ENCODE measurements around the gene RAB8A.
"Not testable (repeated sequence)": the region's sequence is repeated elsewhere in the genome, so short reads cannot be mapped to it uniquely, and the experiment has no call there.

The RAB8A gene

DNA sequence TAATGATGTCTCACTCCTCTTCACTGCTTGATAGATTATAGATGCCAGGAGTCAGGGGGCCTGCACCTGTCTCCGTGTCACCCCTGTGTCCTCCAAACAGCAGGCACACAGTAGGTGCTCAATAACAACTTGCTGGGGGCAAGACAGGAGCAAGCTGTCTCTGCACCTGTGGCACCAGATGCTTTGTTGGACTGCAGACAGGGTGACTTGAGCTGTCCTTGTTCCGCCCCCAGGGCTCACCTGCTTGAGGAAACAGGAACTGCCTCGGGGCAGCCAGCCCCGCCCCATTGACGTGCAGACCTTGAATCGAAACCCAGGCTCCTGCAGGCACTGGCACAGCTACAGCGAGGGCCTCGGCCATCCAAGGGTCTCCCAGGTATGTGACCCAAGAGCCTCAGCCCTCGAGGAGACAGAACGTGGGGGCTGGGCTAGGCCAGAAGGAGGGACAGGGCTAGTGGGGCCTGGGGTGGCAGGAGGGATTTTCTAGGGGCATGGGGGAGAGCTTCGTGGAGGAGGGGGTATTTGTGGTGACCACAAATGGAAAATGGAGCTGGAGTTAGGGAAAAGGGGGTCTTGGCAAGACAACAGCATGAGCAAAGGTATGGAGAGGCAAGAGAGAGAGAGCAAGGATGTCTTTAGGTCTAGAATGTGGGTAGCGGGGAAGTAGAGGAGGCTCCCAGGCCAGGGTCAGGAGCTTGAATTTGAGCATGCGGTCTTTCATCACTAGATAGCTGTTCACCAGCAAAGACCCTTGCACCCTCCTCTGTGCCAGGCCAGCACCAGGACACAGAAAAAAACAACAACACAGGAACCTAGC, 31.9 kb downstream of the RAB8A start, which contains the start of gene HSH2D:
Gene HSH2D, plus strand, starts transcription at position 287 of the 817 bp plus-strand sequence. CDS start 5,066 bp downstream, outside the sequence.
- DNase-seq: no peak

DNA sequence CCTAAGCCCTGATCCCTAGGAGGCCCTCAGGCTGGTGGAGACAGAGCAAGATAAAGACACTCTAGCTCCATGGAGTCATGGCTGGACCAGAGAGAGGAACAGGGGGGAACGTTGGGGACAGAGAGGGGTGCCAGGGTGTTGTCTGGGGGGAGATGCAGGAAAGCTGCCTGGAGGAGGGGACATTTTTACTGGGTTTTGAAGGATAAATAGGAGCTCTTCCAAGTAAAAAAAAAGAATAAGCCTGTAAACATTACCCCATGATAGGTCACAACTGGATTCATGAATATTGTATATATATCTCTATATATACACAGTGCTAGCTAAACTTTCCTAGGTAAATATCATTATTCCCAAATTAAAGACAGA, 32.5 kb downstream of the RAB8A start:
- DNase-seq: no peak

GRCh38 chr19:16146112-16146511, 34.4 kb downstream of the RAB8A start:
- DNase-seq: no peak

DNA sequence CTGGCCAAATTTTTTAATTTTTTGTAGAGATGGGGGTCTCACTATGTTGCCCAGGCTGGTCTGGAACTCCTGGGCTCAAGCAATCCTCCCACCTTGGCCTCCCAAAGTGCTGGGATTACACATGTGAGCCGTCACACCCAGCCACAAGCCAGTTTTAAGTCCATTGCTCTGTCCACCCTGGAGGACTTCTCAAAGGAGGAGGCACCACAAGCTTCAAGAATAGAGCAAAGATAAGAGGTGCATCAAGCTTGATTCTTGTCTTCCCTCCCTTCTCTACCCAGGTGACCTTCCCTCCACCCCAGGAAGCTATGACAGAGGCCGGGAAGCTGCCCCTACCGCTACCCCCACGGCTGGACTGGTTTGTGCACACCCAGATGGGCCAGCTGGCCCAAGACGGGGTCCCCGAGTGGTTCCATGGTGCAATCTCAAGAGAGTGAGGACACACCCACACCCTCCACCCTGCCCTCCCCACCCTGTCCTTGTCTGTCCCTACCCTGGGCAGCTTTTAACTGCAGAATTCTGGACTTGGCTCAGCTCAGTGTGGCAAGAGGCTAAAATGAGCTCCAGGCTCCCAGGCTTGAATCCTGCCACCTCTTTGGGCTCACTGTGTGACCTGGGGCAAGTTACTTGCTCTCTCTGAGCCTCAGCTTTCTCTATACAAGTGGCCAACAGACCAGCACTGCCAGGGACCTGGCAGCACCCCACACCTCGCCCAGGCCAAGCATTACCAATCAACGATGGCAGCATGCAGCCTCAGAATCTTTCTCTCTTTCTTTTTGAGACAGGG, 36.9 kb downstream of the RAB8A start:
- no peak for DNase-seq

DNA sequence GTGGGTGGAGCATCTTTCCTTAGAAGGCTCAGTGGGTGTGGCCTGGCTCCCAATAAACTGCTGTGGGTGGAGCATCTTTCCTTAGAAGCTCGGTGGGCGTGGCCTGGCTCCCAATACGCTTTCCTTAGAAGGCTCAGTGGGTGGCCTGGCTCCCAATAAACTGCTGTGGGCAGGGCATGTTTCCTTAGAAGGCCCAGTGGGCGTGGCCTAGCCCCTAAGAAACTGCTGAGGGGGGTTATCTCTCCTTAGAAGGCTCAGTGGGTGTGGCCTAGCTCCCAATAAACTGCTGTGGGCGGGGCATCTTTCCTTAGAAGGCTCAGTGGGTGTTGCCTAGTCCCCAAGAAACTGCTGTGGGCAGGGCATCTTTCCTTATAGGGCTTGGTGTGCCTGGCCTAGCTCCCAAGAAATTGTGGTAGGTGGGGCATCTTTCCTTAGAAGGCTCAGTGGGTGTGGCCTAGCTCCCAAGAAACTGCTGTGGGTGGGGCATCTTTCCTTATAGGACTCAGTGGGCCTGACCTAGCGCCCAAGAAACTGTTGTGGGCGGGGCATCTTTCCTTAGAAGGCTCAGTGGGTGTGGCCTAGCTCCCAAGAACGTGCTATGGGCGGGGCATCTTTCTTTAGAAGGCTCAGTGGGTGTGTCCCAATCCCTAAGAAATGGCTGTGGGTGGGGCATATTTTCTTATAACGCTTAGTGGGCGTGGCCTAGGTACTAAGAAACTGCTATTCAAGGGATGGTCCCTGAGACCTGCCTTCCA, 42.1 kb downstream of the RAB8A start:
- DNase-seq: no peak

- DNase-seq: no peak
These were observed 42.9 kb downstream of the RAB8A start for GRCh38 chr19:16154557-16154956.

- DNase-seq: no peak
These were observed 43.4 kb downstream of the RAB8A start for GRCh38 chr19:16155128-16155527.

- no peak for DNase-seq
These were observed 45.2 kb downstream of the RAB8A start for GRCh38 chr19:16156904-16157303.

DNA sequence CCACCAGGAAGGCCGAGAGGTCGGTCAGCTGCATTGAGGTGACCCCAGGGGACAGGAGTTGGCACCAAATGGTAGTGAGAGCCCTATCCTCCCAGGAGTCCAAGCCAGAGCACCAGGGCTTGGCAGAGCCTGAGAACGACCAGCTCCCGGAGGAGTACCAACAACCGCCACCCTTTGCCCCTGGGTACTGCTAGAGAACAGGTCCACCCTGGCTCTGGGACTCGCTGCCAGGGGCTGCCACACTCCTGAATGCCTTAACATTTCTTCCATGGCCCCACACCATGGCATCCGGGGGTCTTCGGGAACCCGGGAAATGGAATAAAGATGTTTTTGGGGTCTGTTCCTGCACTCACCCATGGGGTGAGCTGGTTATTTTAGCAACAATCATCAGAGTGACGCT, 45.9 kb downstream of the RAB8A start:
- DNase-seq: no peak

GRCh38 chr19:16159655-16160054, 48.0 kb downstream of the RAB8A start:
- DNase-seq: no peak

DNA sequence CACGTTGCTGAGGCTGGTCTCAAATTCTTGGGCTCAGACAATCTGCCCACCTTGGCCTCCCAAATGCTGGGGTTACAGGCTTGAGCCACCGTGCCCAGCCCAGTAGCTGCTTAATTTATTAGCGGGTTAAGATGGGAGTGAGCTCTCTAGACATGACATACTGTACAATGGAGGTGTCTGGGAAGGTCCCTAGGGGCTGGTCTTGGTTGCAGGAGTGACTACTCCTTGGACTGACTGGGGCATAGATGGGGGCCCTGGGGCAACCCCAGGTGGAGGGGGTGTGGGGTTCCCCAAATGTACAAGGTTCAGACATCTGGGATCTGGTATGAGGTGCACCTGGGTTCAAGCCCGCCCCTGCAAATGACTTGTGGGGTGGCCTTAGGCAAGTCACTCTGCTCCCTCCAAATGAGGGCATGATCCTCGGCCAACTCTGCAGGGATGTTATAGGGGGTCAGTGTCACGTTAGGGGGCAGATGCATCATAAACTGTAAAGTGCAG, 48.8 kb downstream of the RAB8A start:
- no peak for DNase-seq

DNA sequence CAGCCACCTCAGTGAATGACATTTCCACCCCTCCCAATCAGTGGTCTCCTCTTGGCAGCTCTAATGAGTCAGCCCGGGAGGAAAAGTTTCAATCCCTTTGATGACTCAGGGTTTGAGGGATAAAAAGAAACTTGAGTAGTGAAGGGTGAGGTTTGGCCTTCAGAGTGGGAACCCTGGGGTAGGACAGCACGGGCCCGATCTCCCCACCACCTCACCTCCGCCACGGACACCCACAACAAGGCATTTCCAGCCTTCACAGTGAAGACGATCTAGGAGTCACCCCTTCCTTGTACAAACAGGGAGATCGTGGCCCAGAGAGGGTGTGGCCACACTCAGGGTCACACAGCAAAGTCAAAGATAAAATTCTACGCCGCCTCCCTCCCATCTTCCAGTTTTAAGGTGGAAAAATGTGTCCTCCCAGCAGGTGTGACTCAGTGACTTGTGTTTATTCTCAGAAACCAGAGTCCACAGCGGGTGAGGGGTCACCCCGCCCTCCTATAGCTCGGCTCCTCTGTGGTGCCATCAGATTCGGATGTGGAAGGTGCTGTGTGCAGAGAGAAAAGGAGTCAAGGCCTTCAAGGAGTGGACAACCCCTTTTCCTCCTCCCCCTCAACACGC, 49.4 kb downstream of the RAB8A start:
- no peak for DNase-seq

DNA sequence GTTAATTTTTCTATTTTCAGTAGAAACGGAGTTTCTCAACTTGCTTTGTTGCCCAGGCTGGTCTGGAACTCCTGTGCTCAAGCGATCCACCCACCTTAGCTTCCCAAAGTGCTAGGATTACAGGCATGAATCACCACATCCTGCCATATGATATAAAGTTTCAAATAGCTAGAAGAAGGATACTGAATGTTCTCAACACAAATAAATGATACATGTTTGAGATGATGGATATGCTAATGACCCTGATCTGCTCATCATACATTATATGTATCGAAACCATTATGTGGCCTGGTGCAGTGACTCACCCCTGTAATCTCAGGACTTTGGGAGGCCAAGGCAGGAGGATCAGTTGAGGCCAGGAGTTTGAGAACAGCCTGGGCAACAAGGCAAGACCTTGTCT, 50.2 kb downstream of the RAB8A start:
- DNase-seq: no peak

DNA sequence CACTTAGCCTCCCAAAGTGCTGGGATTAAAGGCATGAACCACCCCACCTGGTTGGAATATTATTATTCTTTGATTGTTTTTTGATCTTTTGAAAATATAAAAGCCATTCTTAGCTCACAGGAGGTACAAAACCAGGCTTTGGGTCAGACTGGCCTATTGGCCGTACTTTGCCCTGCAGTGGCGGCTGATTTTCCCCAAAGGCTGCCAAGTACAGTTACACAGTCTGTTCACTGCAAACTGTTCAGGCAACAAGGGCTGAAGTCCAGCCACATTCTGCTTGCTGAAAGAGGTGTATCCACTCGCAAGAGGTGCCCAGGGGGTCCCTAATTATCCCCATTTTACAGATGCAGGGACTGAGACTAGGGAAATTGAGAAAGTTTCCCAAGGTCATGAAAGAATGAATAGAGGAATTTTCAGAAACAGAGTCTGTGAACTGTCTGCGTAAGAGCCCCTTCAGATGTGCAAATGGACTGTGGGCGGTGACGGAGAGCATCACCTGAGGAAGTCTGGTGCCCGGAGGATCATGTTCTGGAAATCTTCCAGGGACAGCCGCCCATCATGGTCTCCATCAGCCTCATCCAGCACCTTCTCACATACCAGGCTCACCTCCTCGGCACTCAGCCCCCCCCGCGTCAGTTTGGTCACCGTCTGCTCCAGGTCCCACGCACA, 52.7 kb downstream of the RAB8A start:
- no peak for DNase-seq

DNA sequence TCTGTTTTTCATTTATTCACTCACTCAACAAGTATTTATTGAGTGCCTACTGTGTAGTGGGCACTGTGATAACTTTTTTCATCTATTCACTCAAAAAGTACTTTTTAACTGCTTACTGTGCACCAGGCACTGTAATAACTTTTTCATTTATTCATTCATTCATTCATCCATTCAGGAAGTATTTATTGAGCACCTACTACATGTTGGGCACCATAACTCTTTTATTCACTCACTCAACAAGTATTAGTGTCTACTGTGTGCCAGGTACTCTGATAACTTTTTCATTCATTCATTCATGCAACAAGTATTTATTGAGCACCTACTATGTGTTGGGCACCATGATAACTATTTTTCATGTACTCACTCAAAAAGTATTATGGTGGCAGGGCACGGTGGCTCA, 54.7 kb downstream of the RAB8A start:
- no peak for DNase-seq

DNA sequence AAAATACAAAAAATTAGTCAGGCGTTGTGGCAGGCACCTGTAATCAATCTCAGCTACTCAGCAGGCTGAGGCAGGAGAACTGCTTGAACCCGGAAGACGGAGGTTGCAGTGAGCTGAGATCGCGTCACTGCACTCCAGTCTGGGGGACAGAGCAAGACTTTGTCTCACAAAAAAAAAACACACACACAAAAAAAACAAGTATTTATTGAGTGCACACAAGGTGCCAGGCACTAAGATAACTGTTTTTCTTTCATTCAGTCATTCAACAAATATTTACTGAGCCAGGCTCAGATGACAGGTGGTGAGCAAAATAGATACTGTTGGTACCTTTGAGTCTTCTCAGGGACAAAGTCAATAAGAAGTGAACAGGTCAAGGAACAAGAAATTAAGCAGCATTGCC, 55.4 kb downstream of the RAB8A start:
- no peak for DNase-seq

GRCh38 chr19:16168465-16169081, 56.9 kb downstream of the RAB8A start:
- DNase-seq: no peak

DNA sequence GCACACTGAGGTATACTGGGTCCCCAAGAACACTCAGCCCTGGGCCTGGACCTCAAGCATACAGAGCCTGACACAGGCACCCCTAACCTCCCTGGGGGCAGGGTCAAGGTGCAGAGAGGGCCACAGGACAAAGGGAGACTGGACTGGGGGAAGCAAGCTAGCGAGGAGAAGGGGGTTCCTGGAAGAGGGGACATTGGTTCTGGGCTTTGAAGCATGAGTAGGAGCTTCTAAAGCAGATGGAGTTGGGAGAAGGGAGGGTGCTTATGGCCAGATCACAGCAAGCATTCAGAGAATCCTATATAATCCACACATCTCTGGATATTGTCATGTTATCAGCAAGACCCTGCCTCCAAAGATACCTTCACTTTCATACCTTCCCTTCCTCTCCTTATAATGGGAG, 58.4 kb downstream of the RAB8A start:
- DNase-seq: no peak

DNA sequence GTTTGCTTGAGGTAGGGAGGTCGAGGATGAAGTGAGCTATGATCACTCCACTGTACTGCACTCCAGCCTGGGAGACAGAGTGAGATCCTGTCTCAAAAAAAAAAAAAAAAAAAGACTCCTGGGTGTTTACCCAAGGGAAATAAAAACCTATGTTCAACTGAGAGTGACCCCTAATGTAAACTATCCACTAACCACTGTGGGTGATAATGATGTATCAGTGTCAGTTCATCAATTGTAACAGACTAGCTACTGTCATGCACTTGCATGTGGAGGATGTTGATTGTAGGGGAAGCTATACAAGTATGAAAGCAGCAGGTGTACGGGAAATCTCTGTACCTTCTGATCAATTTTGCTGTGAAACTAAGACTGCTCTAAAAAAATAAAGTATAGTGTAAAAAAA, 64.3 kb downstream of the RAB8A start:
- no peak for DNase-seq

GRCh38 chr19:16178866-16179265, 67.2 kb downstream of the RAB8A start:
- DNase-seq: not testable (repeated sequence)

DNA sequence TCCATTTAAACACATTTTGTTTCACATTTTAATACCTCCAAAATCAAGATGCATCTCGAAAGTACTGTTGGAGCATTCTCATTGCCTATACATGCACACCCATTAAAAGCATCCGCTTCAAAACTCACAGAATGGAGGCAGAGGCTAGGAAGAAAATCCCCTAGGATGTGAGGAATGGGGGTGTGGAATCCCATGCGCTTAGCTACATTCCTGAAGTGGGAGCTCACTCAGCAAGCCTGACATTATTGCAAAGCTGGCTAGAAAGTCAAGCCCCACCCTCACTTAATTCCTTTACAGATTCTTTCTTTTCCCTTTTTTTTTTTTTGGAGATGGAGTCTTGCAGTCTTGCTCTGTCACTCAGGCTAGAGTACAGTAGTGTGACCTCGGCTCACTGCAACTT, 68.9 kb downstream of the RAB8A start:
- DNase-seq: no peak
